ENCODE results near the gene UBE2Q2.

Gene UBE2Q2

GRCh38 chr15:75921732-75922703, 78.8 kb downstream of the UBE2Q2 start:
- no peak for TF ChIP-seq CTCF (IDR thresholded peaks at IDR 0.05; ENCODE audit: extremely low read depth, missing control alignments)

GRCh38 chr15:75923756-75924155, 80.5 kb downstream of the UBE2Q2 start:
- DNase-seq (ENCODE audit: low spot score), result no peak
- TF ChIP-seq CTCF (IDR thresholded peaks at IDR 0.05; ENCODE audit: extremely low read depth, missing control alignments), result no peak

More at GRCh38 chr15:75921732-75922703, 78.8 kb downstream of the UBE2Q2 start:
- no peak for DNase-seq (ENCODE audit: low spot score)

- no peak for DNase-seq (ENCODE audit: low spot score)
- no peak for TF ChIP-seq CTCF (IDR thresholded peaks at IDR 0.05; ENCODE audit: extremely low read depth, missing control alignments)
Measured at GRCh38 chr15:75924576-75924975, 81.3 kb downstream of the UBE2Q2 start.

- TF ChIP-seq CTCF (IDR thresholded peaks at IDR 0.05; ENCODE audit: extremely low read depth, missing control alignments), result no peak
- no peak for DNase-seq (ENCODE audit: low spot score)
Measured at GRCh38 chr15:75925440-75925839, 82.2 kb downstream of the UBE2Q2 start.

- no peak for TF ChIP-seq CTCF (IDR thresholded peaks at IDR 0.05; ENCODE audit: extremely low read depth, missing control alignments)
- no peak for DNase-seq (ENCODE audit: low spot score)
Measured at GRCh38 chr15:75926931-75927330, 83.7 kb downstream of the UBE2Q2 start.

- no peak for DNase-seq (ENCODE audit: low spot score)
- TF ChIP-seq CTCF (IDR thresholded peaks at IDR 0.05; ENCODE audit: extremely low read depth, missing control alignments), result no peak
Measured at GRCh38 chr15:75927601-75928000, 84.4 kb downstream of the UBE2Q2 start.

Measured in GM20000 (cell line).